A673 (cell line): ENCODE results near the gene MARK1.

Experiments used
- CTCF ChIP-seq: fragments of 300-800, 200-600 bp; sonication (generic); conservative IDR thresholded peaks from 2 replicates; pipeline ENCODE4 v1.5.1; 2017; ENCODE audit warnings: low read depth, mild to moderate bottlenecking, antibody characterized with exemption, low read length, moderate library complexity, mixed read lengths
- EZH2 ChIP-seq: fragments of 200-600 bp; sonication (generic); IDR thresholded peaks from 2 replicates; pipeline ENCODE4 v1.6.1; 2017; ENCODE audit warnings: borderline replicate concordance, low read depth, mild to moderate bottlenecking, mixed read lengths, antibody characterized with exemption, low read length; ENCODE audit not compliant: poor library complexity, severe bottlenecking

DNA sequence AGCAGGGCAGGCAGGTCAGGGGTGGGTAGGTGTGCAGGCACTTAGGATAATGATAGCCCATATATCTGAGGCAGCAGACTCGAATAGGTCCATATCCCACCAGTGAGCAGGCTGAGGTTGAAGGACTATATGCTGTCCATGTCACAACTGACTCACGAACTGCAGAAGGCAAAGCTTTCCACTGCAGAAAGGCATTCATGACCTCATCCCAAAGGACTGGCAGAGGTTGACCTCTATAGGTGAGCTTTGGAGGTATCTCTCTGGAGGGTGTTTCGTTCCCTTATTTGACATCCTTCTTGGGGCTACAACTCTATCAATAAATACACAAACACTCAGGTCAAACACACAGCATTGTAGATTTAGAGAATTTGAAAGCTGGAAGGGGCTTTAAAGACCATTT is 42.8 kb upstream of the MARK1 start:
- TF ChIP-seq EZH2: no peak
- TF ChIP-seq CTCF: no peak
